Astrocyte (in vitro differentiated cells and primary cell): Measurements from ENCODE around the gene FAP. TPM values are rescaled to one million over a fixed set of nuclear protein-coding genes. Genes with fewer than 3 reads are reported as not detected.

Experiments
- DNase-seq: peaks from one replicate; pipeline ENCODE4 v3.0.0-alpha.2; 2010; ENCODE audit warnings: low read depth
- FAIRE-seq: peaks from 2 replicates; lab custom pipeline; 2011; peaks lifted over from hg19 to GRCh38; lab: Jason Lieb, UNC
- H2AFZ ChIP-seq: 2 replicates; pipeline ENCODE4 v1.6.0; 2012; ENCODE audit warnings: low read depth, low read length, inconsistent platforms
- H3K27ac ChIP-seq: 2 replicates; pipeline ENCODE4 v1.5.1; 2011; ENCODE audit warnings: low read depth, low read length, inconsistent platforms
- H3K27me3 ChIP-seq: 2 replicates; pipeline ENCODE4 v1.6.0; 2011; ENCODE audit warnings: low read length, inconsistent platforms; ENCODE audit not compliant: insufficient read depth
- H3K36me3 ChIP-seq: 2 replicates; pipeline ENCODE4 v1.5.1; 2011; ENCODE audit warnings: low read length, inconsistent platforms; ENCODE audit not compliant: insufficient read depth
- H3K4me1 ChIP-seq: 2 replicates; pipeline ENCODE4 v1.5.1; 2011; ENCODE audit warnings: low read length, inconsistent platforms; ENCODE audit not compliant: insufficient read depth
- H3K4me2 ChIP-seq: 2 replicates; pipeline ENCODE4 v1.6.0; 2012; ENCODE audit warnings: low read length, inconsistent platforms
- H3K4me3 ChIP-seq: 2 replicates; pipeline ENCODE4 v1.5.1; 2011; ENCODE audit warnings: low read depth, mild to moderate bottlenecking, low read length, inconsistent platforms; ENCODE audit not compliant: insufficient read depth
- H3K79me2 ChIP-seq: 2 replicates; pipeline ENCODE4 v1.6.0; 2012; ENCODE audit warnings: mild to moderate bottlenecking, low read length, inconsistent platforms; ENCODE audit not compliant: insufficient read depth
- H3K9ac ChIP-seq: 2 replicates; pipeline ENCODE4 v1.6.0; 2012; ENCODE audit warnings: mild to moderate bottlenecking, low read length, inconsistent platforms
- H3K9me3 ChIP-seq: 2 replicates; pipeline ENCODE4 v1.5.1; 2012; ENCODE audit warnings: low read depth, mild to moderate bottlenecking, low read length, inconsistent platforms; ENCODE audit not compliant: insufficient read depth
- H4K20me1 ChIP-seq: 2 replicates; pipeline ENCODE4 v1.6.0; 2012; ENCODE audit warnings: low read length, inconsistent platforms; ENCODE audit not compliant: insufficient read depth
- H3K27ac Mint-ChIP-seq: one replicate; pipeline ENCODE4 v1.8.0; 2021; ENCODE audit warnings: mild to moderate bottlenecking, mixed read lengths; ENCODE audit not compliant: unreplicated experiment
- H3K27me3 Mint-ChIP-seq: one replicate; pipeline ENCODE4 v1.8.0; 2021; ENCODE audit warnings: low read depth, mixed read lengths; ENCODE audit not compliant: unreplicated experiment
- H3K36me3 Mint-ChIP-seq: one replicate; pipeline ENCODE4 v1.8.0; 2021; ENCODE audit warnings: low read depth, mixed read lengths; ENCODE audit not compliant: unreplicated experiment
- H3K4me1 Mint-ChIP-seq: one replicate; pipeline ENCODE4 v1.8.0; 2021; ENCODE audit warnings: low read depth, mixed read lengths; ENCODE audit not compliant: unreplicated experiment
- H3K4me3 Mint-ChIP-seq: one replicate; pipeline ENCODE4 v1.8.0; 2021; ENCODE audit warnings: mild to moderate bottlenecking, moderate library complexity, mixed read lengths; ENCODE audit not compliant: unreplicated experiment
- H3K9me3 Mint-ChIP-seq: one replicate; pipeline ENCODE4 v1.8.0; 2021; ENCODE audit warnings: mild to moderate bottlenecking, mixed read lengths; ENCODE audit not compliant: unreplicated experiment
- EZH2 ChIP-seq: IDR thresholded peaks from 2 replicates; pipeline ENCODE4 v1.6.1; 2012; ENCODE audit warnings: mild to moderate bottlenecking, low read length, inconsistent platforms; ENCODE audit not compliant: insufficient read depth
- total RNA-seq: library from RNA; stranded (reverse); gene quantifications from 2 replicates; pipeline ENCODE4 v1.2.1, GENCODE V29; 2021
- TF ChIP-seq, protein P1 (sequence below): IDR thresholded peaks from 2 replicates; pipeline ENCODE4 v1.5.1; 2011; ENCODE audit warnings: low read depth, mild to moderate bottlenecking, inconsistent platforms, low read length, moderate library complexity; ENCODE audit not compliant: insufficient read depth

FAP gene
- total RNA-seq, 1 donor from 2014 or later: 1.3 TPM

DNA sequence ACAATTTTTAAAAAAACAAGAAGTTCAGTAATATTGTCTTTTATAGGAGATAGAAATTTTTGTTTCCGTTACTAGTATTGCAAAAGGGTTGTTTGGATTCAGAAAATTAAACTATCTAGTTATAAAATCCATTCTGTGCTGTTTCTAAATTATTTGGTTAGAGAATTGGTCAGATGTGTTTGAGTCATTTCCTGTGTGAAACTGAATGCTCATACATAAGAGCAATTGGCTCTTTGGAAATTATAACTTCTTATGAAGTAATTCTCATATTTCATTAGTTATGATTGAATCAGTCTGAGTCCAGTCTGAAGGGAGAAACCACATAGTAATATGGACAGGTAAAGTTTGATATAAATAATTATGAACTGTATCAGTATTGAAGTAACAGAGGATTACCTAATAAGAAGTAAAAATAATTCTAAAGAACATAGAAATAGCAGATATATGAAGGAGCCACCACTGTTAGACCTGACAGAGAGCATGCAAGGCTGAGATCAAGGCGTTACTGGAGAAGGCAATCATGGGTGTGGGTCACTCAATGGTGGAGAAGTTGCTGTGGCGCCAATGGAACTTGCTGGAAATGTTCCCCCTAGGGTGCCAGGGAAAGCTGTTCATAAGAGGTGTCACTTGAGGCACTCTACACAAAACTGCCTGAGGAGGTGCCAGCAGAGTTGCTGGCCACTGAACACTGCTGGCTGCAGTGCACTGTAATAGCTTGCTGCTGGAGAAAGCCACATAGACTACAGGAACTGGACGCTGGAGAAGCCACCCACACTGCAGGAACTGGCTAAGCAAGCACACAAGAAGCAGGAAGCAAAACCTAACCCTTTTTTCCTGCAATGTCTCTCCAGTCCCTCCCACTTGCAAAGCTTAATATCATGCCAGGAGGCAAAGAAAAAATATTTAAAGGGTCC lies 18.0 kb upstream of the FAP start:
- peak overlapping the region; percentile 91 for H3K27ac Mint-ChIP-seq
- H3K9me3 Mint-ChIP-seq: no peaks in the 10 kb centered on the region
- no peaks in the 10 kb centered on the region for H3K27me3 Mint-ChIP-seq
- H3K4me1 Mint-ChIP-seq: peaks cover 49% of the 10 kb centered on the region
- H3K9ac ChIP-seq: no peak overlapping the region
- peak; percentile 57 for DNase-seq
- peaks cover 11% of the 10 kb centered on the region for H3K36me3 Mint-ChIP-seq
- H3K79me2 ChIP-seq: no peaks in the 10 kb centered on the region
- peak overlapping the region; percentile 31 for H3K4me3 Mint-ChIP-seq
- no peaks in the 10 kb centered on the region for H3K36me3 ChIP-seq
- no peak overlapping the region for H3K4me3 ChIP-seq
- H3K4me2 ChIP-seq: peak overlapping the region; percentile 71
- TF ChIP-seq EZH2: no peak
- TF ChIP-seq, protein P1, sequence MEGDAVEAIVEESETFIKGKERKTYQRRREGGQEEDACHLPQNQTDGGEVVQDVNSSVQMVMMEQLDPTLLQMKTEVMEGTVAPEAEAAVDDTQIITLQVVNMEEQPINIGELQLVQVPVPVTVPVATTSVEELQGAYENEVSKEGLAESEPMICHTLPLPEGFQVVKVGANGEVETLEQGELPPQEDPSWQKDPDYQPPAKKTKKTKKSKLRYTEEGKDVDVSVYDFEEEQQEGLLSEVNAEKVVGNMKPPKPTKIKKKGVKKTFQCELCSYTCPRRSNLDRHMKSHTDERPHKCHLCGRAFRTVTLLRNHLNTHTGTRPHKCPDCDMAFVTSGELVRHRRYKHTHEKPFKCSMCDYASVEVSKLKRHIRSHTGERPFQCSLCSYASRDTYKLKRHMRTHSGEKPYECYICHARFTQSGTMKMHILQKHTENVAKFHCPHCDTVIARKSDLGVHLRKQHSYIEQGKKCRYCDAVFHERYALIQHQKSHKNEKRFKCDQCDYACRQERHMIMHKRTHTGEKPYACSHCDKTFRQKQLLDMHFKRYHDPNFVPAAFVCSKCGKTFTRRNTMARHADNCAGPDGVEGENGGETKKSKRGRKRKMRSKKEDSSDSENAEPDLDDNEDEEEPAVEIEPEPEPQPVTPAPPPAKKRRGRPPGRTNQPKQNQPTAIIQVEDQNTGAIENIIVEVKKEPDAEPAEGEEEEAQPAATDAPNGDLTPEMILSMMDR: no peak
- peak overlapping the region; percentile 49 for H3K27ac ChIP-seq
- peak overlapping the region; percentile 48 for H2AFZ ChIP-seq
- peaks cover 24% of the 10 kb centered on the region for H3K4me1 ChIP-seq
- peak; percentile 93 for FAIRE-seq
- H4K20me1 ChIP-seq: no peaks in the 10 kb centered on the region
- no peaks in the 10 kb centered on the region for H3K9me3 ChIP-seq
- H3K27me3 ChIP-seq: no peaks in the 10 kb centered on the region

DNA sequence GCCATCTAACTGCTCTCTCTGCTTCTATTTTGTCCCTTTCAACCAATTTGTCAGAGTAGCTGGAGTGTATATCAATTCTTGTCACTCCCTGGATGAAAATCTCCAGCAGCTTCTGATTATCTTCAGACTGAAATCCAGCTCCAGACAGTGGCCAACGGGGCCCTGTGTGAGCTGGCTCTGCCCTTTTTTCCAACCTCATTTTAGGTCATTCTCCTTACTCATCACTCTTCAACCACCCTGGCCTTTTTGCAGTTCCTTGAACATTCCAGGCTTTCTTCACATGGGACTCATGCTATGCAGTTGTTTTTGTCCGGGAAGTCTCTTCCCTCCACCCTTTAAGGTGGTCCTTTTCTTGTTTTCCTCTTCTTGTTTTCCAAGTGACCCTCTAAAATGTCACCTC lies 15.4 kb upstream of the FAP start:
- peak overlapping the region; percentile 39 for H2AFZ ChIP-seq
- peak; percentile 78 for FAIRE-seq

More for the DNA sequence above, 15.4 kb upstream of the FAP start:
- Mint-ChIP-seq H3K27me3 (no peaks in the 10 kb centered on the region), H3K27ac (peak overlapping the region; percentile 81), H3K9me3 (no peaks in the 10 kb centered on the region), H3K4me1 (peaks cover 42% of the 10 kb centered on the region), H3K36me3 (peaks cover 2% of the 10 kb centered on the region), H3K4me3 (no peak overlapping the region)
- Histone ChIP-seq H3K4me3 (no peak overlapping the region), H3K4me1 (peaks cover 21% of the 10 kb centered on the region), H3K9ac (no peak overlapping the region), H3K27ac (peak overlapping the region; percentile 23), H3K4me2 (peak overlapping the region; percentile 20), H3K27me3 (no peaks in the 10 kb centered on the region), H3K36me3 (no peaks in the 10 kb centered on the region), H4K20me1 (no peaks in the 10 kb centered on the region), H3K9me3 (no peaks in the 10 kb centered on the region), H3K79me2 (no peaks in the 10 kb centered on the region)
- TF ChIP-seq EZH2: no peak
- TF ChIP-seq, protein P1: no peak
- DNase-seq: peak; percentile 46
